Loucy (cell line): ENCODE data around the gene SNX19.

ENCODE experiments used
- H2AFZ ChIP-seq: fragments of 200-600 bp; sonication (generic); 2 replicates; pipeline ENCODE4 v1.6.0; 2016; ENCODE audit warnings: antibody characterized with exemption, mild to moderate bottlenecking, low read length, moderate library complexity
- H3F3A ChIP-seq: fragments of 200-600 bp; 2 replicates; pipeline ENCODE4 v1.6.0; 2016; ENCODE audit warnings: antibody characterized with exemption, low read depth, mild to moderate bottlenecking
- H3K27me3 ChIP-seq: fragments of 200-600 bp; sonication (generic); 2 replicates; pipeline ENCODE4 v1.6.1; 2014; ENCODE audit warnings: low read length, mild to moderate bottlenecking; ENCODE audit not compliant: insufficient read depth, poor library complexity, severe bottlenecking
- H3K36me3 ChIP-seq: fragments of 200-600 bp; sonication (generic); 2 replicates; pipeline ENCODE4 v1.6.1; 2016; ENCODE audit warnings: low read length; ENCODE audit not compliant: insufficient read depth
- H3K4me1 ChIP-seq: fragments of 200-600 bp; sonication (generic); 2 replicates; pipeline ENCODE4 v1.5.1; 2014; ENCODE audit warnings: low read length, mild to moderate bottlenecking; ENCODE audit not compliant: insufficient read depth, poor library complexity, severe bottlenecking
- H3K4me2 ChIP-seq: fragments of 200-600 bp; sonication (generic); 2 replicates; pipeline ENCODE4 v1.6.0; 2014; ENCODE audit warnings: antibody characterized with exemption, low read length, low read depth, mild to moderate bottlenecking; ENCODE audit not compliant: poor library complexity, severe bottlenecking
- H3K4me3 ChIP-seq: fragments of 200-600 bp; sonication (generic); 2 replicates; pipeline ENCODE4 v1.5.1; 2014; ENCODE audit warnings: low read length, mild to moderate bottlenecking, mixed read lengths; ENCODE audit not compliant: poor library complexity, severe bottlenecking
- H3K79me2 ChIP-seq: fragments of 200-600 bp; sonication (generic); 2 replicates; pipeline ENCODE4 v1.6.1; 2014; ENCODE audit warnings: low read length; ENCODE audit not compliant: insufficient read depth
- H3K9ac ChIP-seq: fragments of 200-600 bp; sonication (generic); 2 replicates; pipeline ENCODE4 v1.6.0; 2014; ENCODE audit warnings: mild to moderate bottlenecking, low read depth, low read length, moderate library complexity; ENCODE audit not compliant: poor library complexity, severe bottlenecking
- H3K9me2 ChIP-seq: fragments of 200-600 bp; sonication (generic); replicated peaks from 2 replicates; pipeline ENCODE4 v1.6.1; 2016; ENCODE audit warnings: low read depth, low read length, mixed read lengths
- H3K9me3 ChIP-seq: fragments of 200-600 bp; sonication (generic); 2 replicates; pipeline ENCODE4 v1.6.1; 2014; ENCODE audit warnings: mild to moderate bottlenecking, antibody characterized with exemption, low read length, low read depth; ENCODE audit not compliant: insufficient read depth
- H4K20me1 ChIP-seq: fragments of 200-600 bp; sonication (generic); 2 replicates; pipeline ENCODE4 v1.6.0; 2014; ENCODE audit warnings: antibody characterized with exemption, low read length, mild to moderate bottlenecking; ENCODE audit not compliant: insufficient read depth, poor library complexity, severe bottlenecking
- EZH2phosphoT487 ChIP-seq: fragments of 200-600 bp; IDR thresholded peaks from 2 replicates; pipeline ENCODE4 v1.6.1; 2018; ENCODE audit warnings: antibody characterized with exemption, mild to moderate bottlenecking, moderate library complexity, borderline replicate concordance
- TF ChIP-seq, protein P1 (sequence below): fragments of 200-600 bp; sonication (generic); conservative IDR thresholded peaks from 2 replicates; pipeline ENCODE4 v1.5.1; 2014; ENCODE audit warnings: mild to moderate bottlenecking, antibody characterized with exemption, low read length

Gene SNX19

DNA sequence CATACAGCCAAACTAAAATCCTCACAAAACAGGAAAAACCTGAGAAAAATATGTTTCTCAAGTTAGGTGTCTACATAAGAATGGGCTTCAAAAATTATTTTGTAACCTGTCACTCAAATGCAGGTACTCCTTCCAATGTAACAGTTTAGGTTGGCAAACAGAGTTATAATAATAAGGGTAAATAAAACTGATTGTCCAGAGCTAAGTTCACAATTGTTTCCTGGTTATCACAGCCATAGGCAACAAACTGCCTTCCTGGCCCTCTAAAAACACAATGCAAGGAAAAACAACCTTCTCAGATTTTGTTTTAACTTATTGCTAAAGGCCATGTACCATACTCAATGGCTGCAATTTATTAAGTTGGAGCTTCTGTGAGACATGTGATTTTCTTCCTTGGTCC, 36.4 kb downstream of the SNX19 start:
- Histone ChIP-seq H3K9me2 (no peaks in the 10 kb centered on the region), H4K20me1 (no peaks in the 10 kb centered on the region), H3K9ac (no peak overlapping the region), H3F3A (no peaks in the 10 kb centered on the region), H3K4me2 (no peak overlapping the region), H3K4me3 (no peak overlapping the region), H2AFZ (no peak overlapping the region), H3K9me3 (no peaks in the 10 kb centered on the region), H3K27me3 (no peaks in the 10 kb centered on the region), H3K79me2 (no peaks in the 10 kb centered on the region), H3K36me3 (peaks cover 66% of the 10 kb centered on the region), H3K4me1 (no peaks in the 10 kb centered on the region)
- no peak for TF ChIP-seq EZH2phosphoT487
- TF ChIP-seq, protein P1, sequence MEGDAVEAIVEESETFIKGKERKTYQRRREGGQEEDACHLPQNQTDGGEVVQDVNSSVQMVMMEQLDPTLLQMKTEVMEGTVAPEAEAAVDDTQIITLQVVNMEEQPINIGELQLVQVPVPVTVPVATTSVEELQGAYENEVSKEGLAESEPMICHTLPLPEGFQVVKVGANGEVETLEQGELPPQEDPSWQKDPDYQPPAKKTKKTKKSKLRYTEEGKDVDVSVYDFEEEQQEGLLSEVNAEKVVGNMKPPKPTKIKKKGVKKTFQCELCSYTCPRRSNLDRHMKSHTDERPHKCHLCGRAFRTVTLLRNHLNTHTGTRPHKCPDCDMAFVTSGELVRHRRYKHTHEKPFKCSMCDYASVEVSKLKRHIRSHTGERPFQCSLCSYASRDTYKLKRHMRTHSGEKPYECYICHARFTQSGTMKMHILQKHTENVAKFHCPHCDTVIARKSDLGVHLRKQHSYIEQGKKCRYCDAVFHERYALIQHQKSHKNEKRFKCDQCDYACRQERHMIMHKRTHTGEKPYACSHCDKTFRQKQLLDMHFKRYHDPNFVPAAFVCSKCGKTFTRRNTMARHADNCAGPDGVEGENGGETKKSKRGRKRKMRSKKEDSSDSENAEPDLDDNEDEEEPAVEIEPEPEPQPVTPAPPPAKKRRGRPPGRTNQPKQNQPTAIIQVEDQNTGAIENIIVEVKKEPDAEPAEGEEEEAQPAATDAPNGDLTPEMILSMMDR = no peak

DNA sequence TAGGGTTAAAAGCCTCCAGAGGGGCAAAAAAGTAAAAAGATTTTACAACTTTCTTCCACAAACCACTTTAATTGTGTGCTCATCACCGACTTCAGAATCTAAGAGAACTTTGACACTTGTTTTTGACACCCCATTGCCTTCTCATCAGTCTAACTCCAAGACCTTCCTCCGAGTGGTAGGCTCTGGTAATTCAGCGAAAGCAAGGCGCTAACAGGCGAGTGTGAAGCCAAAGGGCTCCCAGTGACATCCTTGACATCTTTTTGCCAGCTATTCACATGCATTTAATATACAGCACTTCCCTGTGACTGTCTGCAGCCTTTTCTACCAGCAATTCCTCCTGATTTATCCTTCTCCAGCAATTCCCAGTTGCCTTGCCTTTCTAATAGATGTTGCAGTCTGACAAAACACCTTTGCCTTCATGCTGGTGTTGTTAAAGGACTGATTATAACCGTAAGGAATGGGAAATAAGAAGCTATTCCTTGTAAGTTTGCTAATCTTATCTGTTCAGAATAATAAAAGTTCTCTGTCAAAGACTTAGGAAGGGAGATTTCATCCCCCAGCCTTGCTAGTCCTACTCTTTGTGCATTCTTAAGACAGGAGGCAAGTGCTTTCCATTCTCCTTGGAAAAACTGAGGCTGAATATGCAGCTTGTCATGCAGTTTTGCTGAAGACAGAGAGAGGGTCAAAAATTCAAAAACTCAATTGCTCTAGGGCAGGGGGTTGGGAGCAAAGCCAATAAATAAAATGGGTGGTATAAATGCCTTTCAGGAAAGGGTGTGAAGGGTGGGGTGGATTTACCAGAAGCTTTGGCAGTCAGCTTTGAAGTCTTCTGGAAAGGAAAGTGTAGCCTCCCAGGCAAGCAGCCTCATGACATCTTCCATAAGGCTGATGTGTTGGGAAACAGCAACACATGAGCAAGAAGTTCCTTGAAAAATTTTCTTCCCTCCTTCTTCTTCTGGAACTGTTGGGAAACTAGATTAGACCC, 39.1 kb downstream of the SNX19 start:
- H3K4me2 ChIP-seq = no peak overlapping the region
- H3K9ac ChIP-seq = no peak overlapping the region
- H3K9me2 ChIP-seq = no peaks in the 10 kb centered on the region
- no peaks in the 10 kb centered on the region for H3K27me3 ChIP-seq
- no peak overlapping the region for H2AFZ ChIP-seq
- no peaks in the 10 kb centered on the region for H3K4me1 ChIP-seq
- no peak overlapping the region for H3K4me3 ChIP-seq
- peaks cover 47% of the 10 kb centered on the region for H3K36me3 ChIP-seq
- no peaks in the 10 kb centered on the region for H3K9me3 ChIP-seq
- no peaks in the 10 kb centered on the region for H4K20me1 ChIP-seq
- TF ChIP-seq EZH2phosphoT487 = no peak
- TF ChIP-seq, protein P1 = no peak
- H3F3A ChIP-seq = no peaks in the 10 kb centered on the region
- H3K79me2 ChIP-seq = no peaks in the 10 kb centered on the region

DNA sequence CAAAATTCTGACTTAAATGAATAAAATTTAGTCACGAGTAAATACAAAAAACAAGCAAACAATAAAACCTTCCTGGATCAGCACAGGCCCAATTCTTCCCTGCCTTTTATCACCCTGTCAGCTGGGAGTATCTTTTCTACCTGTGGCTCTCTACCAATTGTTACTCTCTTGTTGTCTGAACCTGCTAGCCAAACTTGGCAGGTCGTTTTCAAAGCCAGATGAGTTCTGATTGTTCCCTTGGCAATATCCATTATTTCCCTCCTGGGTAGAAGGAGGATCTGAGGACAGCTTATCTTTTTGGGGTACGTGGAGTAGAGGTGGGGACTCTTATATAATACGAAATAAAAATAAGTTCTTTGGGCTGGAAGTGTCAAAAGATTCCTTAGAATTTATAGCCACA, 40.2 kb downstream of the SNX19 start:
- H3K4me2 ChIP-seq = no peak overlapping the region
- H3K79me2 ChIP-seq = no peaks in the 10 kb centered on the region
- H3K4me3 ChIP-seq = no peak overlapping the region
- no peaks in the 10 kb centered on the region for H3K9me2 ChIP-seq
- H3K9ac ChIP-seq = no peak overlapping the region
- no peaks in the 10 kb centered on the region for H3K27me3 ChIP-seq
- no peak overlapping the region for H2AFZ ChIP-seq
- H3K9me3 ChIP-seq = no peaks in the 10 kb centered on the region
- peaks cover 40% of the 10 kb centered on the region for H3K36me3 ChIP-seq
- H4K20me1 ChIP-seq = no peaks in the 10 kb centered on the region
- no peaks in the 10 kb centered on the region for H3F3A ChIP-seq
- TF ChIP-seq, protein P1 = no peak
- no peak for TF ChIP-seq EZH2phosphoT487
- H3K4me1 ChIP-seq = no peaks in the 10 kb centered on the region
